Activated T-helper 1 cell treated with anti-CD3 and anti-CD28 coated beads, Interleukin-12 subunit alpha, Interleukin-12 subunit beta, Interleukin-2, Interleukin-4 antibody, amounts not matched to agents 30 ng/mL and 10 ng/mL and 1 ng/mL, durations not matched to agents 14 hours and 24 hours and 36 hours (primary cell): ENCODE data around the gene FGFBP1. TPM values are rescaled to one million over a fixed set of nuclear protein-coding genes. Genes with fewer than 3 reads are reported as not detected.

Experiments
- DNase-seq: peaks from one replicate; pipeline ENCODE4 v3.0.0; 2021; ENCODE audit warnings: low spot score
- H3K27ac Mint-ChIP-seq: one replicate; pipeline ENCODE4 v1.8.0; 2021; ENCODE audit warnings: mild to moderate bottlenecking, mixed read lengths
- H3K27me3 Mint-ChIP-seq: one replicate; pipeline ENCODE4 v1.8.0; 2022; ENCODE audit warnings: mild to moderate bottlenecking, moderate library complexity, mixed read lengths; ENCODE audit not compliant: insufficient read depth
- H3K36me3 Mint-ChIP-seq: one replicate; pipeline ENCODE4 v1.8.0; 2021; ENCODE audit warnings: low read depth, mixed read lengths
- H3K4me1 Mint-ChIP-seq: one replicate; pipeline ENCODE4 v1.8.0; 2021; ENCODE audit warnings: low read depth, mixed read lengths
- H3K4me3 Mint-ChIP-seq: one replicate; pipeline ENCODE4 v1.8.0; 2021; ENCODE audit warnings: mild to moderate bottlenecking, moderate library complexity, mixed read lengths
- H3K9me3 Mint-ChIP-seq: one replicate; pipeline ENCODE4 v1.8.0; 2021; ENCODE audit warnings: mixed read lengths
- intact Hi-C: fragments of 100-400 bp; cut with micrococcal nuclease; formaldehyde crosslinking; loops from one replicate; pipeline ENCODE4 v1.15.1; 2024
- total RNA-seq: library from RNA; stranded (reverse); gene quantifications from 2 replicates; pipeline ENCODE4 v1.2.3, GENCODE V29; 2022

The FGFBP1 gene
- total RNA-seq, 1 donor from 2014 or later, result not detected

GRCh38 chr4:15898902-15899301 lies 39.6 kb downstream of the FGFBP1 start:
- DNase-seq, result no peak
- Mint-ChIP-seq H3K27ac (no peak overlapping the region), H3K36me3 (no peaks in the 10 kb centered on the region), H3K4me1 (peaks cover 8% of the 10 kb centered on the region), H3K4me3 (no peak overlapping the region), H3K27me3 (peaks cover 23% of the 10 kb centered on the region), H3K9me3 (no peaks in the 10 kb centered on the region)
- intact Hi-C loops, result no loop called here

- no peak for DNase-seq
- H3K27me3 Mint-ChIP-seq, result peaks cover 25% of the 10 kb centered on the region
- H3K9me3 Mint-ChIP-seq, result no peaks in the 10 kb centered on the region
- H3K27ac Mint-ChIP-seq, result no peak overlapping the region
- peaks cover 8% of the 10 kb centered on the region for H3K4me1 Mint-ChIP-seq
- H3K36me3 Mint-ChIP-seq, result no peaks in the 10 kb centered on the region
- intact Hi-C loops, result no loop called here
- H3K4me3 Mint-ChIP-seq, result no peak overlapping the region
Measured at GRCh38 chr4:15897577-15897976, 41.0 kb downstream of the FGFBP1 start.

DNA sequence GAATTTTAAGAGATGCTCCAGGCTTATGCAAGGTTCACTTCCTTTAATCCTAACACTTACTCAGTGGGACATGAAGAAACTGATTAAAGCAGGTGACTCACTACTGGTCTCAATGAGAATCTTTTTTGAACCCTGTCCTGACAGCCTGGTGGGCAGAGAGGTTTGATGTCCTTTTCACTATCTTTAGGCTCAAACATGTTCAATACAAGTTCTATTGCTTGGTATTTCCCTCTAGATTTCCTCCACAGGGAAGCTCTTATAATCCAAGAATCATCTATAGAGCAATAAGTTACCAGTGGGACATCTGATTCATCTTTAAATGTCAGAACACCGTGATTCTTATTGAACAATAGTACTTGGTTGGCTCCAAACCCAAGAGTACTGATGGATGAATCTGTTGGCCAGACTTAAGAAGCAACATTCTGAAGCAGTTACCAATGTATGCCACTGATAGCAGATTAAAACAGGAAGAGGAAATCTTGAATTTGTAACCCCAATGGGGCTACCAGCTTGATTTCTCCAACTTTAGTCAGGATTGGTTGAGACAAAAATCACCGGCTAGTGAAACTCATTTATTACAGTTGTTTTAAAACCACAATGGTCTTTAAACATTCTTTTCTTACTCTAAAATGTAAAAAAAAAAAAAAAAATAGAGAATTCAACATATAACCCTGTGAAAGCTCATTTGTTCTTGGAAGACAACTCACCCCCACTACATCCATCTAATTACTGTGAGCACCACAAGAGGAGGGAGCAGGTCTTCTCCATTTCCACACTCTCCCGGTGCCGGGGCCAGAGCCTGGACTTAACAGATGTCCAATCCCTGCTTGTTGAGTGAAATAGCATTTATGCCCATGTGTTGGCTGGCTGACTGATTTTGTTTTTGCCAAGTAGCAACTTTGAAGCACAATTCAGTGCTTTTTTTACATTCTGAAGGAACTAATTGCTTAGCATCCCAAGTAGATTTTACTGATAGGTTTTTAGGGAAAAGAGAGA lies 43.3 kb downstream of the FGFBP1 start:
- intact Hi-C loops, result no loop called here
- no peaks in the 10 kb centered on the region for H3K9me3 Mint-ChIP-seq
- H3K27ac Mint-ChIP-seq, result no peak overlapping the region
- no peak for DNase-seq
- H3K4me3 Mint-ChIP-seq, result no peak overlapping the region
- H3K36me3 Mint-ChIP-seq, result no peaks in the 10 kb centered on the region
- H3K4me1 Mint-ChIP-seq, result no peaks in the 10 kb centered on the region
- peaks cover 25% of the 10 kb centered on the region for H3K27me3 Mint-ChIP-seq

DNA sequence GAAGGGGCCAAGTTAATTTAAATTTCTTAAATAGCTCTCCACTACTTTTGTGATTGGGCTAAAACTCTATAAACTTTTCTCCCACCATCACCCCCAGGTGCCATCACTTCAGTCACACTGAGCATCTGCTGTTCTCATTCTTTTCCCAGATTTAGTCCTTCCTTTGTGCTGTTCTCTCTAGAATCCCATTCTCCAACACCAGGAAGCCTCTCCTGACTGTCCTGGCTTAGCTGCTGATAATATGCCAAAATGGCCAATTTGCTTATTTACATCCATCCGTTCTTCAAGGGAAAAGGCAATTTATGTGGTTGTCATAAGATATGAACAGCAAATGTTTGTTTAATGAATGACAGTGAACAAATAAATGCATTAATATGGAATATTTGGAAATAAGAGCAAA lies 44.1 kb downstream of the FGFBP1 start:
- H3K27ac Mint-ChIP-seq, result no peak overlapping the region
- H3K4me1 Mint-ChIP-seq, result no peaks in the 10 kb centered on the region
- intact Hi-C loops, result no loop called here

GRCh38 chr4:15893962-15894361 lies 44.6 kb downstream of the FGFBP1 start:
- intact Hi-C loops, result no loop called here
- Mint-ChIP-seq H3K4me1 (no peaks in the 10 kb centered on the region), H3K36me3 (no peaks in the 10 kb centered on the region), H3K27me3 (peaks cover 25% of the 10 kb centered on the region), H3K4me3 (no peak overlapping the region), H3K9me3 (no peaks in the 10 kb centered on the region), H3K27ac (no peak overlapping the region)
- no peak for DNase-seq

More for the DNA sequence above, 44.1 kb downstream of the FGFBP1 start:
- H3K27me3 Mint-ChIP-seq, result peaks cover 25% of the 10 kb centered on the region
- no peaks in the 10 kb centered on the region for H3K9me3 Mint-ChIP-seq
- H3K4me3 Mint-ChIP-seq, result no peak overlapping the region
- no peak for DNase-seq
- no peaks in the 10 kb centered on the region for H3K36me3 Mint-ChIP-seq

GRCh38 chr4:15891312-15891711 lies 47.2 kb downstream of the FGFBP1 start:
- intact Hi-C loops, result no loop called here
- H3K4me3 Mint-ChIP-seq, result no peak overlapping the region
- H3K27me3 Mint-ChIP-seq, result peaks cover 18% of the 10 kb centered on the region
- H3K4me1 Mint-ChIP-seq, result no peaks in the 10 kb centered on the region
- no peaks in the 10 kb centered on the region for H3K36me3 Mint-ChIP-seq
- no peaks in the 10 kb centered on the region for H3K9me3 Mint-ChIP-seq
- H3K27ac Mint-ChIP-seq, result no peak overlapping the region
- DNase-seq, result no peak

DNA sequence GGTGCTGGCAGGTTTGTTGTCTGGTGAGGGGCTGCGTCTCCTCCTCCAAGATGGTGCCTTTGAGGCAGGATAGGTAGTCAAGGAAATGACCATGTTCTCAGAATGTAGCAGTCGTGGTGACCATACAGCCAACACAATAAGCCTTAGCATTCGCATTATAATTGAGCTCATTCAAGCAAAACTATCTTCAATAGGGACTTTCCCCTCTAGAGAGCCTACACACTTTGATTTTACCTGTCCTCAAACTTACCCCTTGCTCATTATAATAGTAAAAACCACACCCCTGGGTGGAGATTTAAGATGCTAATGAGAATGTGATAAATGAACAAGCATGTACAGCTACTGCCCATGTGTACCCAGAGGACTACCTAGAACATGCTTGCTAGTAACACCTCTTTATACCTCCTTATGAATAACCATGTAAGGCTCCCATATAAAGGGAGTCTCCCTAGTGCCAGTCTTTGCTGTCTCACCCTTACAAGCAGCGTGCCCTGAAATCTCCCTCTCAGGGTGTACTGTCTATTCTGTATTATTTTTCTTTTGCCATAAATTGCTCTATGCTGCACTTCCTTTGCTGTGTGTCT lies 48.2 kb downstream of the FGFBP1 start:
- no peaks in the 10 kb centered on the region for H3K4me1 Mint-ChIP-seq
- no peaks in the 10 kb centered on the region for H3K36me3 Mint-ChIP-seq
- H3K27me3 Mint-ChIP-seq, result peaks cover 10% of the 10 kb centered on the region
- DNase-seq, result no peak
- H3K27ac Mint-ChIP-seq, result no peak overlapping the region
- intact Hi-C loops, result no loop called here
- H3K4me3 Mint-ChIP-seq, result no peak overlapping the region
- H3K9me3 Mint-ChIP-seq, result no peaks in the 10 kb centered on the region

GRCh38 chr4:15888515-15888914 lies 50.0 kb downstream of the FGFBP1 start:
- H3K27me3 Mint-ChIP-seq, result peaks cover 3% of the 10 kb centered on the region
- DNase-seq, result no peak
- no peaks in the 10 kb centered on the region for H3K4me1 Mint-ChIP-seq
- no peaks in the 10 kb centered on the region for H3K36me3 Mint-ChIP-seq
- H3K4me3 Mint-ChIP-seq, result no peak overlapping the region
- no peak overlapping the region for H3K27ac Mint-ChIP-seq
- no peaks in the 10 kb centered on the region for H3K9me3 Mint-ChIP-seq
- intact Hi-C loops, result loop anchor here (10.0 kb wide), 1 partner anchor 376 kb away; no protein-coding TSS in a partner anchor

Other genes with a start within 250 kb of the FGFBP1 start
- gene BST1, start 235.7 kb downstream of the FGFBP1 start, total RNA-seq, result 0.81 and 0.93 TPM in 2 replicates
- gene CD38, start 160.4 kb downstream of the FGFBP1 start, total RNA-seq, result 148 and 152 TPM in 2 replicates
- gene FGFBP2, start 24.4 kb upstream of the FGFBP1 start, total RNA-seq, result 4.8 and 7.7 TPM in 2 replicates
- gene PROM1, start 145.3 kb upstream of the FGFBP1 start, total RNA-seq, result not detected in 2 replicates